ENCODE measurements around the gene IMMP1L. TPM values are rescaled to one million over a fixed set of nuclear protein-coding genes. Genes with fewer than 3 reads are reported as not detected.

IMMP1L gene, protein sequence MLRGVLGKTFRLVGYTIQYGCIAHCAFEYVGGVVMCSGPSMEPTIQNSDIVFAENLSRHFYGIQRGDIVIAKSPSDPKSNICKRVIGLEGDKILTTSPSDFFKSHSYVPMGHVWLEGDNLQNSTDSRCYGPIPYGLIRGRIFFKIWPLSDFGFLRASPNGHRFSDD
- total RNA-seq = 10 to 100 TPM; 14.2 to 30.6 (median 23.7) TPM

DNA sequence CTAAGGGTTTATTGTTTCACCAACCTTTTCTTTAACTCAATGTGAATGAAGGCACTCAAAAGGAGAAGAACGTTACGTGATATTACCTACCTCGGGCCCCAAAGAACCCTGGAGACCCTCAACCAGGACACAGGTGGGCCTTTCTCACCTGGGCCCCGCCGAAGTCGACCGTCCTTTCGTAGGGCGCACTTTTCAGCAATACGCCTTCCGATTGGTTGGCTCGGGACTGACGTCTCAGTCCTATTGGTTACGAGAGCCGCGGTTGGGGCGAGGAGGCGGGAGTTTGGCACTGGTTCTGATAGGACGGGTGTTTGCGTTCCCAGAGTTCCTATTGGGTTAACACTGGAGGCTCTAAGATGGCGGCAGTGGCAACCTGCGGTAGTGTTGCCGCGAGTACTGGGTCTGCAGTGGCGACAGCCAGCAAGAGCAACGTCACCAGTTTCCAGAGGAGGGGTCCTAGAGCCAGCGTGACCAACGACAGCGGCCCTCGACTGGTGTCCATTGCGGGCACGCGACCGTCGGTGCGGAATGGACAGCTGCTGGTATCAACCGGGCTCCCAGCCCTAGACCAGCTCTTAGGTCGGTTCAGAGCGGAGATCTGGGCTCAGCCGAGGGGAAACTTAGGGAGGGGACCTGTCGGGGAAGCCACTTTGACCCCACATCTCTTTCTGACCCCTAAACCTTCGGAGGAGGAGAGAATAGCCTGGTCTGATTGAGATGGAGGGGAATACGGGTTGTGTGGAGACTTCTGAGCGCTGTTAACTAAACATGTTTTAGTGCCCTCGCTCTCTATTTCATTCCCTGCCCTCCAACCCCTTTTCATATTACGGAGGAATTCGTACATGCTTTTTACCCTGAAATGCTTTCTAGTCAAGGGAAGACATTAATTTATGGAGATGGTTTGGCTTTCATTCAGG is at the start of gene IMMP1L, which contains the start of gene ELP4:
IMMP1L (minus strand) TSS at position 194 of the 917 bp plus-strand sequence. CDS start 46,346 bp downstream, outside the sequence.
ELP4 (plus strand) TSS at position 339 of the 917 bp plus-strand sequence; CDS start at position 357, 18 bp downstream.
- Histone ChIP-seq H3K27me3 (no peaks in the 10 kb centered on the region), H3K4me1 (peaks cover 17 to 26% of the 10 kb centered on the region in 2 donors), H3K36me3 (no peaks in the 10 kb centered on the region), H3K27ac (peak within 1 kb of the TSS; percentile 80 to 90 (median 90)), H3K4me3 (peak within 1 kb of the TSS; percentile 89 to 98 (median 97)), H3K9me3 (no peaks in the 10 kb centered on the region)
- DNase-seq (peak; percentile 97), ATAC-seq (peak; percentile 99 to 100)
- TF ChIP-seq, protein P1, sequence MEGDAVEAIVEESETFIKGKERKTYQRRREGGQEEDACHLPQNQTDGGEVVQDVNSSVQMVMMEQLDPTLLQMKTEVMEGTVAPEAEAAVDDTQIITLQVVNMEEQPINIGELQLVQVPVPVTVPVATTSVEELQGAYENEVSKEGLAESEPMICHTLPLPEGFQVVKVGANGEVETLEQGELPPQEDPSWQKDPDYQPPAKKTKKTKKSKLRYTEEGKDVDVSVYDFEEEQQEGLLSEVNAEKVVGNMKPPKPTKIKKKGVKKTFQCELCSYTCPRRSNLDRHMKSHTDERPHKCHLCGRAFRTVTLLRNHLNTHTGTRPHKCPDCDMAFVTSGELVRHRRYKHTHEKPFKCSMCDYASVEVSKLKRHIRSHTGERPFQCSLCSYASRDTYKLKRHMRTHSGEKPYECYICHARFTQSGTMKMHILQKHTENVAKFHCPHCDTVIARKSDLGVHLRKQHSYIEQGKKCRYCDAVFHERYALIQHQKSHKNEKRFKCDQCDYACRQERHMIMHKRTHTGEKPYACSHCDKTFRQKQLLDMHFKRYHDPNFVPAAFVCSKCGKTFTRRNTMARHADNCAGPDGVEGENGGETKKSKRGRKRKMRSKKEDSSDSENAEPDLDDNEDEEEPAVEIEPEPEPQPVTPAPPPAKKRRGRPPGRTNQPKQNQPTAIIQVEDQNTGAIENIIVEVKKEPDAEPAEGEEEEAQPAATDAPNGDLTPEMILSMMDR (IDR thresholded peaks at IDR 0.05 in 4 of 5, conservative IDR thresholded peaks at IDR 0.05 in 1 of 5) = no peak
- peak; percentile 45 to 49 for TF ChIP-seq POLR2A (IDR thresholded peaks at IDR 0.05)
- in situ Hi-C loops (cut with MboI; ENCODE audit: low sequenced_read_pairs in 4 of 4) (no loop called here), intact Hi-C loops (cut with DNase I; ENCODE audit: low total_unique reads) (loop anchor here (2.0 to 10.0 kb wide), 4 partner anchors 141 to 593 kb away; partner anchors contain the start of genes DCDC1 and DNAJC24)

DNA sequence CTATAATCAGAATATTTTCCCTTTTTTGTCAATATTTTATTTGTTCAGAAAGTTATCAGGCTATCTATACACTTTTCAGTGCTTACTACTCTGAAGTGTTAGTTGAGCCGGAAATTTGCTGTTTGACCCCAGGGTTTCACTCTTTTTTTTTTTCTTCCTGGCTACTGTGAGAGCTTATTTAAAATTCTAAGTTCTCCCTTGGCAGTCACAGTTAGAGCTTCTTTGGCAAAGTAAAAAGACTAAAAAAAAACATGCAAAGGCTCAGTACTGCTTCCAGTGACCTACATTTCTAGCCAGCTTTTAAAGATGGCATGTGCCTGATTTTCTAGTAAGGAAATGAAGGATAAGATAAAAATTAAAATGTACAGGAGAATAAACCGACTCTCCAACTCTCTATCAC is 48.6 kb upstream of the IMMP1L start:
- Histone ChIP-seq H3K27me3 (no peaks in the 10 kb centered on the region), H3K27ac (no peak overlapping the region), H3K9me3 (no peaks in the 10 kb centered on the region), H3K36me3 (no peaks in the 10 kb centered on the region), H3K4me1 (peaks cover 10 to 13% of the 10 kb centered on the region in 2 donors), H3K4me3 (no peak overlapping the region)
- intact Hi-C loops (cut with DNase I; ENCODE audit: low total_unique reads) = no loop called here
- TF ChIP-seq POLR2A (IDR thresholded peaks at IDR 0.05) = no peak
- TF ChIP-seq, protein P1 (IDR thresholded peaks at IDR 0.05 in 4 of 5, conservative IDR thresholded peaks at IDR 0.05 in 1 of 5) = no peak
- in situ Hi-C loops (cut with MboI; ENCODE audit: low sequenced_read_pairs in 4 of 4) = no loop called here
- ATAC-seq (no peak), DNase-seq (no peak)

DNA sequence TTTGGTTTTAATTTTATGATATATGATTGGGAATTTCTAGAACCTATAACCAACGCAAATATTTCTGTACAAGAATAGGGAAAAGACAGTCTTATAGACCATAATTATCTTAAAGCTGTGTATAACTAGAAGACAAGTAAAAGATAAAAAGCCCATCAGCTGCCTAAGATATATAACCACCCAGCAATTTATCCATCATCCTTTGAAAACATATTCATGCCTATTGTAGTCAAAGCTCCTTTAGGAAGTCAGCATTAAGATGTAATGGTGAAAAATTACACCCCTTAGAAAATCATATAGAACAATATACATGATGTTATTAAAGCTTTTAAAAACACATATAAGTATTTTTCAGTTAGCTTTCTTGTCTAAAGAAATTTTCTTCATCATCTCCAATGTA is 46.5 kb upstream of the IMMP1L start:
- no peaks in the 10 kb centered on the region for H3K36me3 ChIP-seq
- no peak overlapping the region for H3K27ac ChIP-seq
- H3K4me1 ChIP-seq = peaks cover 10 to 13% of the 10 kb centered on the region in 2 donors
- in situ Hi-C loops (cut with MboI; ENCODE audit: low sequenced_read_pairs in 4 of 4) (no loop called here), intact Hi-C loops (cut with DNase I; ENCODE audit: low total_unique reads) (no loop called here)
- no peaks in the 10 kb centered on the region for H3K27me3 ChIP-seq
- H3K9me3 ChIP-seq = no peaks in the 10 kb centered on the region
- H3K4me3 ChIP-seq = no peak overlapping the region
- ATAC-seq (no peak), DNase-seq (no peak)
- no peak for TF ChIP-seq POLR2A (IDR thresholded peaks at IDR 0.05)
- TF ChIP-seq, protein P1 (IDR thresholded peaks at IDR 0.05 in 4 of 5, conservative IDR thresholded peaks at IDR 0.05 in 1 of 5) = no peak

DNA sequence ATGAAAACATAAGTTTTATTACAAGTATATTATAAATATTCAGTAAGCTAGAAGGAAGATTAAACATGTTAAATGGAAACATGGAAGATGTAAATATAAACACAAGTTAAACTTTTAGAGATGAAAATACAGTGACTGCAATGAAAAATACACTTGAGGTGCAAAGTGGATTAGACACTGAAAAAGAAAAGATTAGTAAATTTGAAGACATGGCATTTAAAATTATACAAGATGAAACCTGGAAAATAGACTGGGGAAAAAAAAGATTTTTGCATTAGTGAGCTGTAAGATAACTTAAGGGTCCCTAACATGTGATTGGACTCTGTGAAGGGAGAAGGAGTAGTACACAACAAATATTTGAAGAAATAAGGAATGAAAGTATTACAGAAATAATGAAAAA is 33.4 kb upstream of the IMMP1L start:
- peaks cover 0 to 15% of the 10 kb centered on the region in 2 donors for H3K36me3 ChIP-seq
- DNase-seq = no peak
- intact Hi-C loops (cut with DNase I; ENCODE audit: low total_unique reads) = no loop called here

More for the DNA sequence above, 33.4 kb upstream of the IMMP1L start:
- no peaks in the 10 kb centered on the region for H3K27me3 ChIP-seq
- no peak overlapping the region for H3K27ac ChIP-seq
- H3K4me1 ChIP-seq = no peaks in the 10 kb centered on the region
- H3K9me3 ChIP-seq = no peaks in the 10 kb centered on the region
- ATAC-seq = no peak
- H3K4me3 ChIP-seq = no peak overlapping the region
- TF ChIP-seq POLR2A (IDR thresholded peaks at IDR 0.05) = no peak
- TF ChIP-seq, protein P1 (IDR thresholded peaks at IDR 0.05 in 4 of 5, conservative IDR thresholded peaks at IDR 0.05 in 1 of 5) = no peak
- in situ Hi-C loops (cut with MboI; ENCODE audit: low sequenced_read_pairs in 4 of 4) = no loop called here

All from gastrocnemius medialis (tissue), 4 donors.